GM21381 (cell line): ENCODE data around the gene SYNE1.

ENCODE experiments used
- ATAC-seq: cut with Tn5 transposase; IDR thresholded peaks from one replicate; pipeline ENCODE4 v1.9.1; 2021; ENCODE audit warnings: mild to moderate bottlenecking, moderate library complexity; ENCODE audit not compliant: unreplicated experiment

The SYNE1 gene

GRCh38 chr6:152380993-152381898, 255.9 kb downstream of the SYNE1 start:
- no peak for ATAC-seq

DNA sequence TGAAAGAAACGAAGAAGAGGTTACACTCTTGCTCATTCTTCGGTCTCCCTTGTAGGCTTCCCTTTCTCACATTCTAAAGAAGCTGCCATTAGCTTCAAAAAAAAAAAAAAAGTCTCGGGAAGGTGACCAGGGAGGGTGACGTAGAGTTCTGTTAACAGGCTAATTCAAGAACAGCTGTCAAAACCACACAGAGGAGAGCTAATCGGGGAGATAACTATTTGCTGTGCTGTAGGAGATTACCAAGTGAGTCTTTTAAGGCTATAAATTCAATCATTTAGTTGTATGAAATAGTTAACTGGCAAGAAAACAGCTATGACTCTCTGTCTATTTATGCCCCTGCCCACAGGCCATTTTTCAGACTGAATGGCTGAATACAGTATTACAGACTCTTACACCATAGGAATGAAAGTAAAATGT, 256.8 kb downstream of the SYNE1 start:
- no peak for ATAC-seq

- no peak for ATAC-seq
Measured at GRCh38 chr6:152379423-152379822, 257.7 kb downstream of the SYNE1 start.

DNA sequence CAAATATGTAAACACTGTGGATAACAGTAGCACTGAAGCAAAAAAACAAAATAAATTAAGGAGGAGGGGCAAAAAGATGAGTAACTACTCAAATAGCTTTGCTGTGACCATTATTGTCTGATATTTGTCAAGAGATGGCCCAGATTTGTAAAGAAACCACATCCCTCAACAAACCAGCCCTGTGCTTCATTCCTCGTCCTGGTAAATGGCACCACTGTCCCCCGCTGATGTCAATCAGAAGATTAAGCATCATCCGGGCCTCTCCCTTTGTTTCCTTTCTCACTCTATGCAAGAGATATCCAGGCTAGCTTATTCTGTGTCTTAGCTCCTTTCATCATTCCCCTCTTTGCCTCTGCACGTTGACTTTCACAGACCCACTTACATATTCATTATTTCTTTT, 259.0 kb downstream of the SYNE1 start:
- ATAC-seq = no peak

GRCh38 chr6:152375197-152375596, 262.0 kb downstream of the SYNE1 start:
- no peak for ATAC-seq

GRCh38 chr6:152372945-152373344, 264.2 kb downstream of the SYNE1 start:
- no peak for ATAC-seq

DNA sequence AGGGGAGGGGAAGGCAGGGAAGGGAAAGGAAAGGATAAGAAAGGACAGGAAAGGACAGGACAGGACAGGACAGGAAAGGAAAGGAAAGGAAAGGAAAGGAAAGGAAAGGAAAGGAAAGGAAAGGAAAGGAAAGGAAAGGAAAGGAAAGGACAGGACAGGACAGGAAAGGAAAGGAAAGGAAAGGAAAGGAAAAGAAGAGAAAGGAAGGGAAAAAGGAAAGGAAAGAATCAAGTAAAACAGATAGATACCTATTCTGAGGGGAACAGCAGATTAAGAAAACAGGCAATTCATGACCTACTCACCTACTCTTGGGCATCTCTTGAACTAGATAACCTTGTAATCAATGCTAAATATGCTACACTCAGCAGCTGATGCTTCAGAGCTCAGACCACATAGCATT, 265.4 kb downstream of the SYNE1 start:
- no peak for ATAC-seq

DNA sequence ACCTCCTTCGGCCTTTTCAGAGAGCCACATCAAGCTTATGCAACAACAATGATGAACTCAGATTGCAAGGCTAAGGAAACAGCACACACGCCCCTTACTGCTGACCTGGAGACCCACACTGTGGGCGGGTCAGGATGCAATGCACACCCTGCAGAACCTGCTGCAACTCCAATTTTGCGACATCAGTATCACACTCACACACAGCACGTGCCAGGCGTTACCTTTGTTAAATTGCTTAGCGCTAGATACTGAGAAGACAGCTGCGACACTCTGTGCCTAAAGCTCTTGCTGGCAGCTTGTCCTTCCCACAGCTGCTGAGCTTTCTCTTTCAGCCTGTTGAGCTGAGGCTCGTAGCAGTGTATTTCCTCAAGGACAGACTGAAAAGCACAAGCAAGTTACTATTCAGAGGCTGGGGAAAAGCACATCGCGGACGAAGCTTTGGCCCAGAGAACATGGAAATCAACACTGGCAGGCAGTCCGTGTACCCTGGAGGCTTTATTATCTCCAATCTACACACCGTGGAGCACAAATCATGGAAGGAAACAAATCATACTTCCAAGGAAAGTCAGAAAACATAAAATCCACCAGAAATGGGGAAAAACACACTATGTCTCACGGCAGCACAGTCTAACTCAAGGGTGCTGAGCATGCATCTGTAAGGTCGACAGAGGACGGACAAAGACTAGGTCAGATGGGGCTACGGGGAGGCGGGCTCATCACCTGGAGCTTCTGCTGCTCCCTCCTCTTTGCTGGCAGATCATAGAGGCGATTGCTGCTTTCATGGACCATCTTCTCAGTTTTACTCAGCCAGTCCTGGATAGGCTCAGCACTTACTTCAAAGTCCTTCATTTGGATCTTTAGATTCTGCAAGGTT, 268.2 kb downstream of the SYNE1 start:
- no peak for ATAC-seq

GRCh38 chr6:152364866-152365265, 272.3 kb downstream of the SYNE1 start:
- ATAC-seq = no peak

DNA sequence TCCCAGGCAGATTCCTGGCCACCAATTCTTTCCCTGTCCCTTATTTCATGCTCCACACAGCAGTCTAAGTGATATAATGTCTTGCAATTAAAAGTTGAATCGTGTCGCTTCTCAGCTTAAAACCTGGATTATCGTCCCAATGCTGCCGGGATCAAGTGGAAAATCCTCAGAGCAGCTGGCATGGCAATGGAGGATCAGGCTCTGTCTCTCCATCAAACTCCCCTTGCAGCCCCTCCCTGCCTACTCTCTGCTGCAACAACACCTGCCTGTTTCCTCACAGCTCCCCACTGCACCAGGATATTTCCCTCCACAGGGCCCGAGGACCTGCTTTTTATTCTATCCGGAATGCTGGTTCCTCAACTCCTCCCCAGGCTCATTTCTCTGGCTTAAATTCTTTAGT, 277.1 kb downstream of the SYNE1 start:
- ATAC-seq = no peak

GRCh38 chr6:152356662-152357061, 280.5 kb downstream of the SYNE1 start:
- ATAC-seq = no peak

DNA sequence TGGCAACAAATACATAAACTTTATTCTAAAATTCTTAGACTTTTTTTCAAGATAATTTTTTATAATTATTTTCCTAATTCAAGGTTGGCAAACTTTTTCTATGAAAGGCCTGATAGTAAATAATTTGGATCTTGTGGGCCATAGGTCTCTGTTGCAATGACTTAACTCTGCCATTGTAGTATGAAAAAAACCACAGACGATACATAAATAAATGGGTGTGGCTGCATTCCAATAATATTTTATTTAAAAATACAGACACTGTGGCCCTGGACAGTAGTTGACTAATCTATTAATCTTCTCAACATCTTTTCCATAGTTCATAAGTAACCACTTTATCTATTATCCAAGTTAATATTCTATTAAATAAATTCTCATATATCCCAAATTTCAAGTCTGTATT, 281.1 kb downstream of the SYNE1 start:
- ATAC-seq = no peak

- ATAC-seq = no peak
Measured at GRCh38 chr6:152355166-152355565, 282.0 kb downstream of the SYNE1 start.

- ATAC-seq = no peak
Measured at GRCh38 chr6:152353440-152353839, 283.7 kb downstream of the SYNE1 start.

- no peak for ATAC-seq
Measured at GRCh38 chr6:152351742-152352141, 285.4 kb downstream of the SYNE1 start.

- no peak for ATAC-seq
Measured at GRCh38 chr6:152351110-152351509, 286.1 kb downstream of the SYNE1 start.

DNA sequence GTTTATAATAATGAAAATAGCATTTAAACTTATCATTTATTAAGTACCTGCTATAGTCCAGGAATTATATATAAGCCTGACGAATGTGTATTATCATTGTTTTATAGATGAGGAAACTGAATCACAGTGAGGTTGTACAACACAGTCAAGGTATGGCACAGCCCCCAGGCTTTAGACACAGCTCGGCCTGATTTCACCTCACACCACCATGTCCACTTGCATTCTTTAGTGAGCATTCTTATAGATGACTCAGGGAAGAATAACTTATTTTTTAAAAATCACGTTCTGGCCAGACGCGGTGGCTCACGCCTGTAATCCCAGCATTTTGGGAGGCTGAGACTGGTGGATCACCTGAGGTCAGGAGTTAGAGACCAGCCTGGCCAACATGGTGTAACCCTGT, 289.0 kb downstream of the SYNE1 start:
- no peak for ATAC-seq

DNA sequence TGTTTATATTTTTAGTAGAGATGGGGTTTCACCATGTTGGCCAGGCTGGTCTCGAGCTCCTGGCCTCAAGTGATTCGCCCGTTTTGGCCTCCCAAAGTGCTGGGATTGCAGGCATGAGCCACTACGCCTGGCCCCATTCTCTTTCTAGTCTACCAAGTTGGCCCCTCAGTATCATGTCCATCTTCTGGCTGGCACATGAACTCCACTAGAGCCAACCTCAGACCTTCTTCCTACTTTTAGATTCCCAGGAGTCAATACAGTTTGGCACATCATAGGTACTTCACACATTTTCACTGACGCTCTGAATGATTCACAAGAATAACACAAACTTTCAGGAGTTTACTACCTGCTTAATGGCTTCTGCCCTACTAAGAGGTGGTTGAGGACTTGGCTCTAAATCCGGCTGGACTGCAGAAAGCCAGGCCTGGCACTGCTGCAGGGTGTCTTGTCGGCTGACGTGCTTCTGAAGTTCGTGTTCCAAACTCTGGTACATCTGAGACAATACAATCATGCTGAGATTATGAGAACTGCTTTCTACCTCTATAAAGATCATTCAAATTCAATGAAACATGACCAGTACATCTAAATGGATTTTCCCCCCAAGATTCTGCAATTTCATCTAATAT, 293.3 kb downstream of the SYNE1 start:
- no peak for ATAC-seq

DNA sequence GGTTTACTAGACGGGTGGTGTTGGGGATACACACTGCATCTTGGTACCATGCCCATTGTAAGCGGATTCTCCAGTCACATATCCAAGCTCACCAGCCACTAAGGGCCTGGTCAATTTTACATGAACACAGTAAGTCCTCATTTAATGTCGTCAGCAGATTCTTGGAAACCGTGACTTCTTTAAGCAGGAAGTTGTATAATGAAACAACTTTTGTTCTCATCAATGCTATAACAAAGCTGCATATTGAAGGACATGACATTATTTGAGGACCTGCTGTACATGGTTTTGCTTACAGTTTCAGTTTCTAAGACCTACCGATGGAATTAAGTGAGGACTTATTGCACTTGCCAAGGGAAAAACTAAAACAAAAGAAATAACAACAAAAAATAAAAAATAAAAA, 295.6 kb downstream of the SYNE1 start:
- ATAC-seq = no peak

GRCh38 chr6:152338335-152339125, 298.6 kb downstream of the SYNE1 start:
- ATAC-seq = peak; percentile 89

DNA sequence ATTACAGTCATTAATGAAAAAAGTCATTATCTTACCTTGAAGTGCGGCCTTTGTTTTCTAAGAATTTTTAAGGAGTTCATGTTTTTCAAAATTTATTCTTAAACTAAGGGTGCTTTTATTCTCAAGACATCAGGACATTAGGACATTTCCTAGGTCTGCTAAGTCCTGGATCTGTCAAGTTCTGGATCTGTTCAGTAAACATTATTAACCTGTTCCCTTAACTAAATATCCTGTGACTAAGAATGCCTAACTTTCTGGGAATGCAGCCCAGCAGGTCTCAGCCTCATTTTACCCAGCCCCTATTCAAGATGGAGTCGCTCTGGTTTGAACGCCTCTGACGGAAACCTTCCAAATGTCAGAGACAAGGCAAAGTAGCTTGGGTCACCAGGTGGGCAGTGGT, 302.6 kb downstream of the SYNE1 start:
- no peak for ATAC-seq
